HG03045 (cell line): ENCODE measurements around the gene PXT1.
"Not testable (repeated sequence)": the region's sequence is repeated elsewhere in the genome, so short reads cannot be mapped to it uniquely, and the experiment has no call there.

ENCODE experiments used
- ATAC-seq: cut with Tn5 transposase; IDR thresholded peaks from one replicate; pipeline ENCODE4 v1.9.1; 2021; ENCODE audit warnings: mild to moderate bottlenecking, moderate library complexity; ENCODE audit not compliant: unreplicated experiment

PXT1 gene

DNA sequence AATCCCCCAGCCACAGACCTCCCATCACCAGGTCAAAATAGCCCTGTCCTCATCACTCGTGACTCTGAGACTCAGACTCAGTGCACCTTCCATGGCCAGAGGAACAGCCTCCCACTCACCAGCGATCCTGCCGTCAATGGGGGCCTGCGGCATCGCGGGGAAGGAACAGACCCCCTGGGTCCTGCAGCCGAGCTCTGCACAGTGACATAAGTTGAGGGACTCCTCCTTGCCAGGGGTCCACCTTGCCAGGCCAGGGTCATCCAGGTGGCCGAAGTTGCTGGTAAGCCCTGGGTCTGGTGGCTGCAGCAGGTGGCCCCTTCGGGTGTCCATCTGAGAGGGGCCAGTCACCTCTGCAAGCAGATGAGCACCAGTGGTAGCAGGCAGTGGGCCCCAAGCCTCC lies 71.4 kb downstream of the PXT1 start:
- ATAC-seq = no peak

DNA sequence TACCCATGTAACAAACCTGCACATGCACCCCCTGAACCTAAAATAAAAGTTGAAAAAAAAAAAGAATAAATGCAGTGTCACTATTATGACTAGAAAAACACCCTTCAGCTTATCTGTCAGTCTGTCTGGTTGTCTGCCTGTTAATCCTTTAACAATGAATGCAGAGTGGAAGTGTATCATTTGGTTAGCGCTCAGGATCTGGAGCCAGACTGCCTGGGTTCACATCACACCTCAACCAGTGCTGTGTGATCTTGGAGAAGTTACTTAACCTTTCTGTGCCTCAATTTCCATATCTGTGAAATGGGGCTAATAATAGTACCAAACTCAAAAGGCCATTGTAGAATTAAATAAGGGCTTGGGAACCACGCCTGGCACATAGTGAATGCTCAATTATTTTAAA lies 72.0 kb downstream of the PXT1 start:
- no peak for ATAC-seq

DNA sequence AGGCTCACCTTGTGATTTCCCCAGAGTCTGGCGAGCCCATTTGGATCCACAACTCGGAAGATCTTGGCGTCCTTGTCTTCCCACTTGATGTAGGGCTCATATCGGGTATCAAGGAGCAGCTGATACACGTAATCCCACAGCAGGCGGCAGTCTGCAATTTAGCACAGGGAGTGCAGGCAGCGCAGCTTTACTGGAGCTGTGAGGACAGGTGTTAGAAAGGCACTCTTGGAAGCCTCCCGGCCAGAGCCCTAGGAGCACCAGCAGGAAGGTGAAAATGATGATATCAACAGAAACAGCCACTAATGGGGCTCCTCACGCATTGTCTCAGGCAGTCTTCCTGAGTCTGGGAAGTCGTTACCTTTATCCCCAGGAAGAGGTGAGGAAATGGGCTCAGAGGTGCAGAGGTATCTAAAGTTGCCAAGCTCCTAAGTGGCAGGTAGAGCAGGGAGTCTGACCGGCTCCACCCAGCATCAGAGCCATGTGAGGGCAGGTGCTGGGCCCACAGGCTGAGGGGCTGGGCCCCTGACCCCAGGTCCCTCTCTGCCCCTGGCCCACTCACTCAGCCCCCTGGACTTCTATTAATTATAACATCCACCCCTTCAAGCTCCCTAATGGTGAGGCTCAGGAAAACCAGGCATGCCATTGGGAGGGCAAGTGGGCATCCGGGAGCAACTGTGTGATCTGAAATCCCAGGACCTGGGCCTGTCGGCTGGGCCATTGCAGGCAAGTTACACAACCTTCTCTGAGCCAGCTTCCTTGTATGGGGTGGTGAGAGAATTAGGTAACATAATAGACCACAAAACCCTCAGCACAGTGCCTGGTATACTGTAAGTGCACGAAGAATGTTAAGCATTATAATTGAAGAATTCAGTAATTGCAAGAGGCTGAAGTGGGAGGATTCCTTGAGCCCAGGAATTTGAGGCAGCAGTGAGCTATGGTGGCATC lies 73.5 kb downstream of the PXT1 start:
- ATAC-seq = no peak

DNA sequence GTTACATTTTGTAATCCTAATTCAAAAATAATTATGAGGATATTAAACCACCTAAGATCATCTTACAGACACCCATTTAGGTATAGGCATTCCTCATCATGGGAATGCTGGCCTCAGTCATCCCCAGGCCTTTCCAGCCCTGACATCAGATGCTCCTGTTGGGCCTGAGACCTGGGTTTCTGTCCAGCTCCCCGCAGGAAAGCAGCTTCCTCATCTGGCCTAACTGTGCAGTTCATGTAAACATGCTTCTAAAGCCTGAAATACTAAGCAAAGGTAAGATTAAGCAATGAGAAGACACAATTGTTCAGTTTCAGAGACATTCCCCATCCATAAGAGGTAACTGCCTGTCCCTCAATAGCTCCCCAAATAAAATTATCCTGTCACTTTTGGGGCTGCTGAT lies 74.2 kb downstream of the PXT1 start:
- ATAC-seq = no peak

DNA sequence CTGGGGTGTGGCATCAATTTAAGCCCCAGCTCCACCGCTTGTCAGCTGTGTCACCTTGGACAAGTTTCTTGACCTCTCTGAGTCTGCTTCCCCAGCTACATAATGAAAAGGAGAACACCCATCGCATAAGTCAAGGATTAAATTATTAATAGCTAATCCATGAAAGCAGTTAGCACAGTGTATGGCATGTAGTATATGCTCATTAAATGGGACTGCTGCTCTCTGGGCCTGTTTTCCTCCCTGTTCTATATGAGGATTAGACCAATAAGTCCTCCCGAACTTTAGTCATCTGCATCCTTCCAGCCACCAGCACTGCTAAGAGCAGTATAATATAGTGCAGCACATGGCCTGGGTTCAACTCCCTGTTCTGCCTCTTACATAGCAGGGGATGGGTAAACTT lies 74.9 kb downstream of the PXT1 start:
- ATAC-seq = no peak

DNA sequence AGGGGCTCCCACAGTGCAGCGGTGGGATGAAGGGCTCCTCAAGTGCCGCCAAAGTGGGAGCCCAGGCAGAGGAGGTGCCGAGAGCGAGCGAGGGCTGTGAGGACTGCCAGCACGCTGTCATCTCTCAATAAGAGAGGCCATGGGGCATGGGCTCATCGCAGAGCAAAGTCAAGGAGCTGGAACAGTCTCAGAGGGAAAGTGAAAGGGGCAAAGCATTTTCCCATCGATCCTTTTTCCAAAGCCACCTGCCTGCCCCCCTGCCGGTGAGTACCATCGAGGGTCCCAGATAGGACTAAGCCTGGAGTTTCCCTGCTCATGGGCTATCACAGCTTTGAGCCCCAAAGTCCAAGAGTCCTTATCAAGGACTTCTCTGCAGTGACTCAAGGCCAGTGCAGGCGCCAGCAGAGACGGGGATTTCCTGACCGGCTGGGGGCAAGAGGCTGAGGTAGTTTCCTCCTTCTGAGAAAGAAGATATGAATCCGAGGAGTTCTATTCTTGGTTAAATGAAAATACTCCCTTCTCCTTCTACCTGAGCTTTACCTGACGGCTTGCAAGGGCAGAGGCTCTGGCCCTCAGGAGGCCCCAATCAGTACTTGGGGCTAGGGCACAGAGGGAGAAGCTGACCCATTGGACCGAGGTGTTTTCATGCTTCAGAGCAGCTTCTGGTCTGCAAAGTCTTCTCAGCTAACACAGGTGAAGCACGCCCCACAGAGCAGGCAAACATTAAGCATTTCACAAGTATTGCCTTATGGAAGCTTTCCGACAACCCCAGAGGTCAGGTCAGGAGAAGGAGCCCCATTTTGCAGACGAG lies 77.8 kb downstream of the PXT1 start:
- ATAC-seq = no peak

DNA sequence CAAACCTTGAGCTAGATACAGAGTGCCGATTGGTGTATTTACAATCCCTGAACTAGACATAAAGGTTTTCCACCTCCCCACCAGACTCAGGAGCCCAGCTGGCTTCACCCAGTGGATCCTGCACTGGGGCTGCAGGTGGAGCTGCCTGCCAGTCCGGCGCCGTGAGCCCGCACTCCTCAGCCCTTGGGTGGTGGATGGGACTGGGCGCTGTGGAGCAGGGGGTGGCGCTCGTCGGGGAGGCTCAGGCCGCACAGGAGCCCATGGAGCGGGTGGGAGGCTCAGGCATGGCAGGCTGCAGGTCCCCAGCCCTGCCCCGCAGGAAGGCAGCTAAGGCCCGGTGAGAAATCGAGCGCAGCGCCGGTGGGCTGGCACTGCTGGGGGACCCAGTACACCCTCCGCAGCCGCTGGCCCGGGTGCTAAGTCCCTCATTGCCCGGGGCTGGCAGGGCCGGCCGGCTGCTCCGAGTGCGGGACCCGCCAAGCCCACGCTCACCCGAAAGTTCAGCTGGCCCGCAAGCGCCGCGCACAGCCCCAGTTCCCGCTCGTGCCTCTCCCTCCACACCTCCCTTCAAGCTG lies 78.5 kb downstream of the PXT1 start:
- ATAC-seq = not testable (repeated sequence)

DNA sequence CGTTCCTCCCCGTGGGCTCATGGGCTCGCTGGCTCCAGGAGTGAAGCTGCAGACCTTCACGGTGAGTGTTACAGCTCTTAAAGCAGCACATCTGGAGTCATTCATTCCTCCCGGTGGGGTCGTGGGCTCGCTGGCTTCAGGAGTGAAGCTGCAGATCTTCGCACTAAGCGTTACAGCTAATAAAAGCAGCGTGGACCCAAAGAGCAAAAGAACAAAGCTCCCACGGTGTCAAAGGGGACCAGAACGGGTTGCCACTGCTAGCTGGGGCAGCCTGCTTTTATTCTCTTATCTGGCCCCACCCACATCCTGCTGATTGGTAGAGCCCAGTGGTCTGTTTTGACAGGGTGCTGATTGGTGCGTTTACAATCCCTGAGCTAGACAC lies 79.3 kb downstream of the PXT1 start:
- not testable (repeated sequence) for ATAC-seq

DNA sequence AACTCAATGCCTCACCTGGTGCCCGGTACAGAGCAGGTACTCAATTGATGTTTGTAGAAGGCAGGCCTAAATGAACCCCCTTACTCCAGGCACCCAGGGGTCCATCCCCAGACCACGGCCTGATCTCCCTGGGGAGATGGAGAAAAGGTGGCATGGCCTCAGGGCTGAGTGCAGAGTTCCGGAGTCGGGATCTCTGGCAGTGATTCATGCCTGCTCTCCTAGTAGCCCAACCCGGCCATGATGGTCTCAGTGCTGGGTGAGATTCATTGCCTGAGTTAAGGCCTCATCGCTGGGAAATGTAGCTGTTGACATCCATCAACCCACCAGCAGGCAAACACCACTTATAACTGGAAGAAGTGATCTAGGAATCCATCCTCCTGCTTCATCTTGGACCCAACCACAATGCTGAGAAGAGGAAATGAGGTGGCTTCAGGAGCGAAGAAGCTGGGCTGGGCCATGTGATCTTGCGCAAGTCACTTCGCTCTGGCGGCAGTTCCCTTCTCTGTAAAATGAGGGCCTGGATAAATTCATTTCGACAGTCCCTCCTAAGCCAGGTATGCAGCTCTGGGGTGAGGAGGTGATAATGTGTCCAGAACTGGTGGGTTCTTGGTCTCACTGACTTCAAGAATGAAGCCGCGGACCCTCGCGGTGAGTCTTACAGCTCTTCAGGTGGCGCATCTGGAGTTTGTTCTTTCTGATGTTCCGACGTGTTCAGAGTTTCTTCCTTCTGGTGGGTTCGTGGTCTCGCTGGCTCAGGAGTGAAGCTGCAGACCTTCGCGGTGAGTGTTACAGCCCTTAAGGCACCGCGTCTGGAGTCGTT lies 79.9 kb downstream of the PXT1 start:
- ATAC-seq = no peak

DNA sequence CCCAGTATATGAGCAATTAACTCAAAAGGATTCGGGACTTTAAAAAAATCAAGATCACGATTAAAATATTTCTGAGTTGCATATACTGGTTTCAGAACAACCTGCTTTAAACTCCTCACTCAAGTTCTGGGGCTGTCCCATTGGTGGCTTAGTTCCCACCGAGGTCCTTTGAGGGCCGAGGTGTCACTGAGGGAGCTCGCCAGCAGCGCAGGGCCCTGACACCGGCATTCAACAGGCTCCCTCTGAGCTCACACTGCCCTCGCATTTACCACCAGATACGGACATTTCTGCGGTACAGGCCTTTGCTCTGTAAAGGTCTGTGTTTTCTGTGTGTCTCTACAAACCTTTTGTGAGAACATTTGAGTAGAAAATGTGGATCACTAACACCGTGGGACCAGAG lies 81.6 kb downstream of the PXT1 start:
- no peak for ATAC-seq

DNA sequence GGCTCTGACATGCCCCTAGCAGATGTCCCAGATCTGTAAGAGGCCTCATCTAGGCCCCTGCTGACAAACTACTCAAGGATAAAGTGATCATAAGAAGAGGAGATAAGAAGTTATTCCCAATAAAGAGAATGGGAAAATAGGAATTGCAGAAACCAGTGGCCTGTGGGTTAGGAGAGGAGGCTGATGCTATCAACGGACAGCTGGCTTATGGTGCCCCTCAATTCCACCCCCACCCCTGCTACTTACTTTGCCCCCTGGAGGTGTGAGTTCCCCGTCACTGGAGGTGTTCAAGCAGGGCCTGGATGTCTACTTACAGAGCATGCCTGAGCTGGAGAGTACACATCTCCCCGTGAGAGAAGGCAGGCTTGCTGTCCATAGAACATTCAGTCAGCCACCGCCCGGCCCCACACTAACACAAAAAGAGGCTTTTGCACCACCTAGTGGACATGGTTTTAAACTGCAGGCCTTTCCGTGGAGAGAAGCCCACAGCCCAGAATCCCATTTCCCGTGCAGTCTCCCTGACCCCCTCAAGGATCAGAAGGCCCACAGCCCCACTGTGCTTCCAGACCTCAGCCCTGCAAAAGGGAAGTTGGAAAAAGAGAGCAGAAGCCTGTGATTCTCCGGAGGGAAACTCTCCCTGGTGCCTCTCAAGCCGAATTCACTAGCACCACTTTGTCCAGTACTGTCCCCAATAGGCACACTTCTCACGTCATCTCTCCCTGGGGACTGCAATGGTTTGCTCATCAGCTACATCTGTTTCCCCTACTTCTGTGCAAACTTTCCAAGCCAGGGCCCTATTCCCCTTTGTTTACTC lies 82.2 kb downstream of the PXT1 start:
- no peak for ATAC-seq

DNA sequence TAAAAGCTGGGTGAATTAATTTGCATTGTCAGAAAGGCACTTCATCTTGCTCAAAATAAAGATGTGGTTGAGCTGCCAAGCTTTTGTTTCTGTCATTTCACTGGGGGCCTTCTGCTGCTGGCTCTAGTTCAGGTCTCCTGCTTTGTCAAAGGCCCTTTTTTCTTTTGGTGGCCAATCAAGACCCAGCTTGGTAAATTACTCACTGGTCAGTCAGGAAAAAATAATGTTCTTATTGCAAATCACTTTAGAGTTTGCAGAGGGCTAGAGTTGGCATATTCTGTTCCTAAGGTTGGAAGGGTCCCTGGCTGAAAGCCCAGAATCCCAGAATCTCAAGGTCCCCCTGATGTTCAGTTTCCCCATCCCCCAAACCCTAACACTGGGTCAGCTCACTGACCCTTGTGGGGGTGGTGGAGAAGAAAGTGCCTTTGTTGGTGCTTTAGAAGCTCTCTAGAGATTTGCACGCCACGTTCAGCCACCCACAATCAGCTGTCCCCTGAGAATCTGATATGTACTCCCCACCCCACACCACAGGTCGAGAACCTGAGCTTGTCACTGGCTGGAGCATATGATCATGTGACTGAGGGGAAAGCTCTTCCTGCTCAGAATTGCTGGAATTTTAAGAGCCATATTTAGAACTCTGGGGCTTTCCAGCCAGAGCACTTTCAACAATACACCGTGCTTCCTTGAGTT lies 84.3 kb downstream of the PXT1 start:
- no peak for ATAC-seq

DNA sequence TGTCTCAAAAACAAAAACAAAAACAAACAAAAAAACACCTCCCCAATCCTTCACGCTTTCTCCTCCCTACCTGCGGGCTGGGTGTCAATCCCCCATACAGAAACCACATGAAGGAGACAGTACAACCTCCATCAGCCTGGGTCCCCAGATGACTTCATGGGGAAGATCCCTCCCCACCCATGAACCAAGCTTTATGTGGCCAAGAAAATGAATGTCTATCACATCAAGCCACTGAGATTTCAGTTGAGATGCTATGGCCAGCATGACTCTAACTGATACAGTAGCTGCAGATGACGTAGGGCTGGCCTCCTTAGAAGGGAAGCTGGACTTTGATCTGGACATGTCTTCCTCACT lies 84.8 kb downstream of the PXT1 start:
- no peak for ATAC-seq

DNA sequence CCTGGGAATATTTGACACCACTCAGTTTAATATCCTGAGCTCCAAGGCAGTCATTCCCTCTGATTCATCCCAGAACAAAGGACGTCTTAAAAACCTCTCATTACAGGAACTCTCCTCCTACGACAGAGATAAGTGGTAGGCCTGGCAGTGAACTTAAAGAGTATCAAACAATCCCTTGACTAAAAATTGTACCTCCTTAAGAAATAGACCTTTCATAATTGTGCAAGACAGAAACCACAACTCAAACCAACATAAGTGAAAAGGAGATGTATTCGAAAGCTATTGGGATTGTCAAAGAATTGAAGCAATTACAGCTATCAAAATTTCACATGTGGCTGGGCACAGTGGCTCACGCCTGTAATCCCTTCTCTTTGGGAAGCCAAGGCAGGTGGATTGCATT lies 86.8 kb downstream of the PXT1 start:
- no peak for ATAC-seq

DNA sequence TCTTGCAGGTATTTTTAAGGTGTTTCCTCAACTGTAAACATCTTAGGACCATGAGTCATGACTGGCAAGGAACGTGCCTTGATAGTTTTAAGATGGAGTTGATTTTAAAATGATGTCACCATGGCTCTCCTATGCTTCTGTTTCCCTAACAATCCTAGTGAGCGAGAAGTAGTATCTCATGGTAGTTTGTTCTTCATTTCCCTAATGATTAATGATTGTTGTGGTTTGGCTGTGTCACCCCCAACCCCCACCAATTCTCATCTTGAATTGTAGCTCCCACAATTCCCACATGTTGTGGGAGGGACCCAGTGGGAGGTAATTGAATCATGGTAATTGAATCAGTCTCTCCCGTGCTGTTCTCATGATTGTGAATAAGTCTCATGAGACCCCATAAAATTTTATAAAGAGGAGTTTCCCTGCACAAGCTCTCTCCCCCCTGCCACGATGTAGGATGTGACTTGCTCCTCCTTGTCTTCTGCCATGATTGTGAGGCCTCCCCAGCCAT lies 89.2 kb downstream of the PXT1 start:
- ATAC-seq = no peak

DNA sequence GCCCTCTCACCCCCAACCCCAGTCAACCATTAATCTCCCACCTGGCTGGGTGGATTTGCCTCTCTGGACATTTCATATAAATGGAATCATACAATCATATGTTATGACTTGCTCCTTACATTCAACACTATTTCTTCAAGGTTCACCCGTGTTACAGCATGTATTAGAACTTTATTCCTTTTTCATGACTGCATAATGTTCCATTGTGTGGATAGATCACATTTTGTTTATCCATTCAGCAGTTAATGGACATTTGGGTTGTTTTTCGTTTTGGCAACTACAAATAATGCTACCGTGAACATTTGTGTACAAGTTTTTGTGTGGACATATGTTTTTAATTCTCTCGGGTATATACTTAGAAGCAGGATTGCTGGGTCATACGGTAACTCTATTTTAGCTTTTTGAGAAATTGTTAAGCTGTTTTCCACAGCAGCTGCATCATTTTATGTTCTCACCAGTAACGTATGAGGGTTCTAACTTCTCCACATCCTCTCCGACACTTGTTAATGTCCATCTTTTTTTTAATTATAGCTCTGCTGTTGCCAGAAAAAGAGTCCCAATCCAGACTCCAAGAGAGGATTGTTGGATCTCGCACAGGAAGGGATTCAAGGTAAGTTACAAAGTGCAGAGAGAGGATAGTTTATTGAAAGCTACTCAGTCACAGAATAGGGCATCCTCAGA lies 90.0 kb downstream of the PXT1 start:
- no peak for ATAC-seq

DNA sequence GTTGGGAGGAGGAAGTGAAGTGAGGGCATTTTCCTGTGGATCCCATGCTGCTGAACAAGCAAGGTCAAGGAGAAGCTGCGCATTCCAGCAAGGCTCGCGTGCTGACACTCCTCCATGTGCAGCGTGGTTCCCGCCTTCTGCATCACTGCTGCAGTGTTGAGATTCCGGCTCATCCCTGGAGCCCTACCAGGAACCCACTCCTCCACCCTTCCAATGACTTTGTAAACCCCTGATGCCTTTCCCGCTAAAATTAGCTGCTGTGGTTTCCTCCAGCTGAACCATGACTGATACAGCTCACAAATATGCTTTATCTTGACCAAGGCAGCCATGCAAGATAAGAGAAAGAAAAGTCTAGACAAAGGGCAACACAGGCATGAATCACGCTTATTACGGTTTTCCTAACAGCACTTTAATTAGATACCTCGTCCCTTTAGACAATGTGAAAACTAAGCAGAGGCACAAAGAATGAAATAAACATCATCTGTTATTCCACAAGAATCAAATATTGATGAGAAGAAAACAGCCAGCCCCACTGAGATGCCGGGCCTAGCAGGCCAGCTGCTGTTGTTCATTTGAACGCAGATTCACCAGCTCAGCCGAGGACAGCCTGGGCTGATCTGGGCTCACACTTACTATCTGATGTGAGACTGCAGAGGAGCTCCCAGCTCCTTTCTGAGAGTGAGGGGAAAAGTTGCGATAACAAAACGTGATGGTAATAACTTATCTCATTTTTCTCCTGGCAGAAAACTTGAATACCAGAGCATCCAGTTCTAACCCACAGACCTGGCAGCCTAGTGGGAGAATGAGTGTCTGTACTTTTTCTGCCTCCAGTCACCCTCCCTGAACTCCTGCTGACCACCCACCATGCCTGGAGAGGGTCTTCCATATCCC lies 91.7 kb downstream of the PXT1 start:
- ATAC-seq = no peak

DNA sequence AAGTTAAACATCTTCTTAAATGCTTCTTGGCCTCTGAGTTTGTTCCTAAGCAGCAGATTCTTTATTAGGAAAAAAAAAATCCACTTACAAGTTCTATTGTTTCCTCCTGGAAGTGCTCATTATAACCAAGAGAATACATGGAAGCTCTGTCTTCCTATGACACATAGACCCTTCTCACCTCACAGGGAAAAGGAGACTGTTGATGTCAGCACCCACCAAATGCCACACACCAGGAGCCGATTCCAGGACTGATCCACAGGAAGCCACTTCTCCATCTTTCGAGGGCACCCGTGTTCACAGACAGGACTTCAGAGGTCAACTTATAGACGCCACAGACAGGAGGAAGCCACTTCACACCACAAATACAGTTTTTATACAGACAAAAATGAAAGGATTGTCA lies 92.6 kb downstream of the PXT1 start:
- no peak for ATAC-seq
